GM12878 (cell line): ENCODE data around the gene PDE8B. TPM values are rescaled to one million over a fixed set of nuclear protein-coding genes. Genes with fewer than 3 reads are reported as not detected.

Experiments used
- ATAC-seq: fragments of 200-7000 bp; cut with Tn5 transposase; 3 replicates; pipeline ENCODE4 v1.9.1; 2020; ENCODE audit warnings: mild to moderate bottlenecking, moderate library complexity
- BruUV-seq: library from RNA; stranded (reverse); fragments of 400-500 nt; replicated peaks from 2 replicates; lab custom pipeline; 2021; lab: Mats Ljungman, UMichigan
- CTCF ChIA-PET: fragments of 300-600 bp; sonication (Branson Sonifier 250); formaldehyde crosslinking; extraction: SDS; loops from one replicate; lab custom pipeline; 2021; ENCODE audit warnings: inconsistent platforms; lab: Yijun Ruan, JAX
- POLR2A ChIA-PET: fragments of 350-600 bp; formaldehyde crosslinking; extraction: SDS; loops from one replicate; lab custom pipeline; 2021; ENCODE audit warnings: inconsistent platforms; lab: Charles Lee
- RAD21 ChIA-PET: fragments of 300-600 bp; sonication (Branson Sonifier 250); formaldehyde crosslinking; loops from one replicate; lab custom pipeline; 2023; ENCODE audit warnings: antibody characterized with exemption; ENCODE audit not compliant: unreplicated experiment; lab: Charles Lee
- SMC1A ChIA-PET: fragments of 300-600 bp; sonication (Branson Sonifier 250); formaldehyde crosslinking; loops from one replicate; lab custom pipeline; 2023; ENCODE audit not compliant: unreplicated experiment, uncharacterized antibody; lab: Charles Lee
- DNase-seq: peaks from one replicate; pipeline ENCODE4 v3.0.0-alpha.2; 2011; ENCODE audit warnings: low read depth, low spot score
- FAIRE-seq: peaks from 3 replicates; lab custom pipeline; 2011; peaks lifted over from hg19 to GRCh38; lab: Jason Lieb, UNC
- H2AFZ ChIP-seq: 2 replicates; pipeline ENCODE4 v1.6.0; 2011; ENCODE audit warnings: low read depth, low read length, control low read depth; ENCODE audit not compliant: control insufficient read depth
- H3K27ac ChIP-seq: 2 replicates; pipeline ENCODE4 v1.5.1; 2011; ENCODE audit warnings: control low read depth; ENCODE audit not compliant: control insufficient read depth, insufficient read depth
- H3K27me3 ChIP-seq, 2 experiments: replicated peaks in 1 of 2; 2 replicates each; pipeline versions ENCODE4 v1.6.0 to v1.6.1; 2011; ENCODE audit warnings: low read length in 1 of 2; ENCODE audit not compliant: control insufficient read depth in 2 of 2, insufficient read depth in 2 of 2
- H3K36me3 ChIP-seq, 2 experiments: 2 replicates each; pipeline ENCODE4 v1.5.1; 2011; ENCODE audit warnings: low read length in 1 of 2; ENCODE audit not compliant: control insufficient read depth in 2 of 2, insufficient read depth in 2 of 2
- H3K4me1 ChIP-seq: 2 replicates; pipeline ENCODE4 v1.6.1; 2011; ENCODE audit warnings: mild to moderate bottlenecking, low read length, moderate library complexity, mixed read lengths; ENCODE audit not compliant: control insufficient read depth, insufficient read depth
- H3K4me2 ChIP-seq: 2 replicates; pipeline ENCODE4 v1.6.0; 2011; ENCODE audit warnings: control low read depth; ENCODE audit not compliant: control insufficient read depth, insufficient read depth
- H3K4me3 ChIP-seq: fragments of 200-600 bp; sonication (generic); 2 replicates; pipeline ENCODE4 v1.5.1; 2016
- H3K79me2 ChIP-seq: 2 replicates; pipeline ENCODE4 v1.6.0; 2011; ENCODE audit warnings: low read length; ENCODE audit not compliant: control insufficient read depth, insufficient read depth
- H3K9ac ChIP-seq: 2 replicates; pipeline ENCODE4 v1.8.0; 2011; ENCODE audit warnings: low read length, control low read depth, mixed read lengths; ENCODE audit not compliant: control insufficient read depth, insufficient read depth
- H3K9me3 ChIP-seq: replicated peaks from 3 replicates; pipeline ENCODE4 v1.5.1; 2011; ENCODE audit warnings: mild to moderate bottlenecking, low read length; ENCODE audit not compliant: control insufficient read depth, insufficient read depth
- H4K20me1 ChIP-seq: 2 replicates; pipeline ENCODE4 v1.6.0; 2011; ENCODE audit not compliant: control insufficient read depth, insufficient read depth
- ELK1 ChIP-seq: IDR thresholded peaks from 2 replicates; pipeline ENCODE4 v1.6.1; 2012; ENCODE audit warnings: low read depth, low read length, improper control_type of control experiment
- ETV6 ChIP-seq, 2 experiments: fragments of 450-650 bp in 1 of 2; IDR thresholded peaks in 1 of 2; conservative IDR thresholded peaks in 1 of 2; 2 replicates each; pipeline ENCODE4 v1.6.1; 2014; ENCODE audit warnings: antibody characterized with exemption in 1 of 2, borderline replicate concordance in 1 of 2, low read depth in 1 of 2, mild to moderate bottlenecking in 1 of 2, moderate library complexity in 1 of 2
- GABPA ChIP-seq: IDR thresholded peaks from 2 replicates; pipeline ENCODE4 v1.6.1; 2014; ENCODE audit warnings: antibody characterized with exemption, low read depth, mild to moderate bottlenecking, inconsistent platforms
- HDAC2 ChIP-seq: fragments of 200-600 bp; sonication (generic); IDR thresholded peaks from 2 replicates; pipeline ENCODE4 v1.6.1; 2017
- PKNOX1 ChIP-seq: fragments of 450-650 bp; IDR thresholded peaks from 2 replicates; pipeline ENCODE4 v1.6.1; 2016; ENCODE audit warnings: mild to moderate bottlenecking
- WGBS: methylation state at CpG from one replicate; pipeline ENCODE4 v1.1.6; 2016; ENCODE audit warnings: low lambda C conversion rate; ENCODE audit not compliant: insufficient replicate concordance, insufficient coverage; ENCODE audit errors: missing lambda C conversion rate; 5-methylcytosine and 5-hydroxymethylcytosine counted together
- in situ Hi-C: fragments of 300-500 bp; cut with MboI; formaldehyde crosslinking; loops from 9 replicates; pipeline ENCODE4 v1.14.3; 2018; ENCODE audit warnings: mixed read lengths
- intact Hi-C: fragments of 100-400 bp; cut with micrococcal nuclease; formaldehyde crosslinking; loops from one replicate; pipeline ENCODE4 v1.14.2; 2022; ENCODE audit not compliant: unreplicated experiment
- polyA plus RNA-seq, 11 experiments: library from polyadenylated mRNA; depleted of rRNA in 4 of 11; unstranded in 6 of 11; stranded (reverse) in 5 of 11; fragments of >200 nt; fragmentation: Nextera tagmentation in 4 of 11; fragmentation: Illumina TruSeq in 1 of 11; extraction: Ambion mirVana in 4 of 11; extraction: Trizol in 1 of 11; gene quantifications; 1 replicate in 1 of 11; 2 replicates in 10 of 11; pipeline versions ENCODE4 v1.2.1 to v1.2.3, GENCODE V29; 2011 to 2016; ENCODE audit warnings: inconsistent platforms in 2 of 11, missing spikeins in 2 of 11, low read depth in 1 of 11
- total RNA-seq, 4 experiments: library from RNA; depleted of rRNA in 3 of 4; stranded (reverse); fragments of >200 nt in 3 of 4; fragmentation: Illumina TruSeq in 1 of 4; extraction: Trizol in 1 of 4; gene quantifications; 2 replicates each; pipeline versions ENCODE4 v1.2.1 to v1.2.3, GENCODE V29; 2013 to 2021

Gene PDE8B
- total and polyA plus RNA-seq, 10 of the 15 experiments (the other 5 are each of a cell fraction or from before 2014, with no cell fraction given) = 0.03 to 0.44 (median 0.20) TPM; not detected in 3

GRCh38 chr5:77391240-77391765 lies 180.8 kb downstream of the PDE8B start (continued):
- TF ChIP-seq PKNOX1 = no peak

GRCh38 chr5:77394064-77394715 lies 183.7 kb downstream of the PDE8B start:
- Histone ChIP-seq H3K4me3 (no peak overlapping the region), H2AFZ (no peak overlapping the region), H3K27ac (no peak overlapping the region), H4K20me1 (no peaks in the 10 kb centered on the region), H3K4me2 (no peak overlapping the region), H3K27me3 (no peaks in the 10 kb centered on the region), H3K36me3 (no peaks in the 10 kb centered on the region), H3K9me3 (no peaks in the 10 kb centered on the region), H3K4me1 (no peaks in the 10 kb centered on the region), H3K9ac (no peak overlapping the region), H3K79me2 (no peaks in the 10 kb centered on the region)
- ChIA-PET RAD21 (no interaction called here), CTCF (no interaction called here), SMC1A (no interaction called here), POLR2A (no interaction called here)
- FAIRE-seq (no peak), DNase-seq (no peak), ATAC-seq (no peak)
- BruUV-seq = no TSS peak
- in situ Hi-C loops (no loop called here), intact Hi-C loops (no loop called here)
- 83% methylated on average over 3 of the region's 3 CpGs for WGBS
- no peak for TF ChIP-seq GABPA
- no peak for TF ChIP-seq ELK1
- no peak for TF ChIP-seq ETV6 (conservative IDR thresholded peaks at IDR 0.05 in 1 of 2, IDR thresholded peaks at IDR 0.05 in 1 of 2; ENCODE audit: borderline replicate concordance in 1 of 2, low read depth in 1 of 2)
- TF ChIP-seq HDAC2 = no peak
